ENCODE results near the gene STX5. TPM values are rescaled to one million over a fixed set of nuclear protein-coding genes. Genes with fewer than 3 reads are reported as not detected.

STX5 gene
- total and polyA plus RNA-seq, 9 of the 15 experiments (the other 6 are each of a cell fraction or from before 2014, with no cell fraction given), result 2.8 to 28.6 (median 23.7) TPM

- TF ChIP-seq KAT2B (IDR thresholded peaks at IDR 0.05; ENCODE audit: low read depth, low read length) (no peak), ZNF143 (CRISPR knock-in tag; IDR thresholded peaks at IDR 0.05) (peak; percentile 37; the same call in 1 of the 2 replicates), KLF10 (CRISPR knock-in tag; IDR thresholded peaks at IDR 0.05) (peak; percentile 100), ZNF133 (CRISPR knock-in tag; IDR thresholded peaks at IDR 0.05) (peak; percentile 92), AFF1 (IDR thresholded peaks at IDR 0.05; ENCODE audit: low read depth in 1 of 2, partially characterized antibody in 2 of 2) (peak; percentile 87 to 99), NR3C1 (CRISPR knock-in tag; IDR thresholded peaks at IDR 0.05) (peak; percentile 76; the same call in 1 of the 2 replicates), ELK1 (CRISPR knock-in tag; IDR thresholded peaks at IDR 0.05) (no peak), SMAD1 (IDR thresholded peaks at IDR 0.05; ENCODE audit: low read depth, low read length, partially characterized antibody) (peak; percentile 100), POLR2H (tag; IDR thresholded peaks at IDR 0.05; ENCODE audit: low read depth) (peak; percentile 100), XRCC4 (IDR thresholded peaks at IDR 0.05; ENCODE audit: extremely low read depth, insufficient read depth, insufficient read length) (no peak), EHMT2 (IDR thresholded peaks at IDR 0.05) (peak; percentile 39; the same call in 1 of the 2 replicates), FOXK1 (CRISPR knock-in tag; IDR thresholded peaks at IDR 0.05; ENCODE audit: borderline replicate concordance) (peak; percentile 99), ZFP36 (IDR thresholded peaks at IDR 0.05; ENCODE audit: low read depth, low read length, partially characterized antibody) (peak; percentile 49), ZFP1 (CRISPR knock-in tag; IDR thresholded peaks at IDR 0.05) (peak; percentile 97), HNRNPH1 (optimal IDR thresholded peaks at IDR 0.05; ENCODE audit: low read depth, low read length) (no peak), HSF4 (CRISPR knock-in tag; IDR thresholded peaks at IDR 0.05; ENCODE audit: borderline replicate concordance) (no peak; the same call in 1 of the 2 replicates), ZNF384 (IDR thresholded peaks at IDR 0.05; ENCODE audit: low read depth, low read length) (0 out of 2 replicates have a peak, but pooled peaks have one; percentile 5), ATF1 (CRISPR knock-in tag; IDR thresholded peaks at IDR 0.05) (0 out of 2 replicates have a peak, but pooled peaks have one; percentile 21), ATF1 (tag; IDR thresholded peaks at IDR 0.05) (peak; percentile 87), ZNF584 (CRISPR knock-in tag; IDR thresholded peaks at IDR 0.05; ENCODE audit: low read depth) (no peak; the same call in none of the 2 replicates), ZNF24 (IDR thresholded peaks at IDR 0.05) (peak; percentile 93), EP400 (IDR thresholded peaks at IDR 0.05) (peak; percentile 86), ARNT (IDR thresholded peaks at IDR 0.05) (peak; percentile 97 to 99), CBFB (CRISPR knock-in tag; IDR thresholded peaks at IDR 0.05) (peak; percentile 59; the same call in 1 of the 2 replicates), THRAP3 (IDR thresholded peaks at IDR 0.05; ENCODE audit: borderline replicate concordance) (peak; percentile 99)
Observed at GRCh38 chr11:62841361-62842170, 9.7 kb upstream of the STX5 start (continued).

Data from K562 (cell line).